Uterus (tissue), 2 donors: Measurements from ENCODE around the gene PTPRZ1.

Experiments used
- CTCF ChIP-seq, 4 experiments: fragments of 200-600 bp in 2 of 4; fragments of 450-650 bp in 2 of 4; sonication (generic) in 2 of 4; IDR thresholded peaks; one replicate each; pipeline ENCODE4 v1.5.1; 2016 to 2019; ENCODE audit warnings: antibody characterized with exemption in 4 of 4, mild to moderate bottlenecking in 2 of 4, moderate library complexity in 1 of 4
- POLR2A ChIP-seq, 2 donors: fragments of 450-650 bp; IDR thresholded peaks; one replicate each; pipeline ENCODE4 v1.6.1; 2016; ENCODE audit warnings: antibody characterized with exemption in 2 of 2, mild to moderate bottlenecking in 1 of 2, moderate library complexity in 1 of 2

GRCh38 chr7:121941830-121942229, 68.9 kb downstream of the PTPRZ1 start:
- no peak for TF ChIP-seq CTCF (IDR thresholded peaks at IDR 0.05)
- no peak for TF ChIP-seq POLR2A (IDR thresholded peaks at IDR 0.05)
